IMR-90 (cell line): Measurements from ENCODE around the gene LPCAT2. TPM values are rescaled to one million over a fixed set of nuclear protein-coding genes. Genes with fewer than 3 reads are reported as not detected.

Experiments used
- ATAC-seq: fragments of 200-7000 bp; cut with Tn5 transposase; 2 replicates; pipeline ENCODE4 v1.9.1; 2020; ENCODE audit warnings: low read depth, mild to moderate bottlenecking, moderate library complexity
- BruUV-seq: library from RNA; stranded (reverse); fragments of 400-500 nt; replicated peaks from 2 replicates; lab custom pipeline; 2021; lab: Mats Ljungman, UMichigan
- CTCF ChIA-PET: fragments of 300-600 bp; formaldehyde crosslinking; extraction: SDS; loops from one replicate; lab custom pipeline; 2021; ENCODE audit warnings: antibody characterized with exemption; lab: Yijun Ruan, JAX
- POLR2A ChIA-PET: fragments of 300-600 bp; sonication (Branson Sonifier 250); formaldehyde crosslinking; loops from one replicate; lab custom pipeline; 2022; ENCODE audit warnings: antibody characterized with exemption; ENCODE audit not compliant: unreplicated experiment; lab: Charles Lee
- DNase-seq: peaks from one replicate; pipeline ENCODE4 v3.0.0; 2013
- H2AFZ ChIP-seq: replicated peaks from 2 replicates; pipeline ENCODE3; 2013; ENCODE audit warnings: low read length, mild to moderate bottlenecking; ENCODE audit not compliant: poor library complexity
- H2AK5ac ChIP-seq: 2 replicates; pipeline ENCODE4 v1.6.1; 2013; ENCODE audit warnings: low read depth, low read length, inconsistent platforms
- H2AK9ac ChIP-seq: replicated peaks from 2 replicates; pipeline ENCODE3; 2013; ENCODE audit warnings: mild to moderate bottlenecking, low read depth, low read length, moderate library complexity; ENCODE audit not compliant: poor library complexity
- H2BK120ac ChIP-seq: 2 replicates; pipeline ENCODE4 v1.6.1; 2013; ENCODE audit warnings: low read depth, low read length, inconsistent platforms
- H2BK15ac ChIP-seq: 3 replicates; pipeline ENCODE4 v1.6.1; 2013; ENCODE audit warnings: low read depth, low read length, inconsistent platforms
- H2BK20ac ChIP-seq: 2 replicates; pipeline ENCODE4 v1.6.1; 2013; ENCODE audit warnings: low read depth, mild to moderate bottlenecking, inconsistent platforms, low read length, moderate library complexity
- H2BK5ac ChIP-seq: 2 replicates; pipeline ENCODE4 v1.6.1; 2013; ENCODE audit warnings: mild to moderate bottlenecking, low read depth, low read length, inconsistent platforms; ENCODE audit not compliant: poor library complexity, severe bottlenecking
- H3K14ac ChIP-seq: replicated peaks from 2 replicates; pipeline ENCODE4 v1.6.1; 2013; ENCODE audit warnings: low read depth, low read length, inconsistent platforms
- H3K18ac ChIP-seq: 2 replicates; pipeline ENCODE4 v1.6.1; 2013; ENCODE audit warnings: low read depth, low read length, control low read depth
- H3K23ac ChIP-seq: 2 replicates; pipeline ENCODE4 v1.6.1; 2013; ENCODE audit warnings: low read depth, low read length, inconsistent platforms
- H3K27ac ChIP-seq: 2 replicates; pipeline ENCODE4 v1.5.1; 2013; ENCODE audit warnings: mild to moderate bottlenecking, control low read depth, low read length; ENCODE audit not compliant: insufficient read depth
- H3K27me3 ChIP-seq: 2 replicates; pipeline ENCODE4 v1.6.1; 2013; ENCODE audit warnings: low read length; ENCODE audit not compliant: control insufficient read depth, insufficient read depth
- H3K36me3 ChIP-seq: 2 replicates; pipeline ENCODE4 v1.6.1; 2013; ENCODE audit warnings: low read length, mixed read lengths; ENCODE audit not compliant: control insufficient read depth, insufficient read depth
- H3K4ac ChIP-seq: 2 replicates; pipeline ENCODE4 v1.6.1; 2013; ENCODE audit warnings: low read depth, low read length, inconsistent platforms
- H3K4me1 ChIP-seq: 2 replicates; pipeline ENCODE4 v1.6.1; 2013; ENCODE audit warnings: low read length, mixed read lengths; ENCODE audit not compliant: control insufficient read depth, insufficient read depth
- H3K4me2 ChIP-seq: 2 replicates; pipeline ENCODE4 v1.6.1; 2013; ENCODE audit warnings: low read depth, mild to moderate bottlenecking, control low read depth, low read length, moderate library complexity
- H3K4me3 ChIP-seq: 2 replicates; pipeline ENCODE4 v1.5.1; 2013; ENCODE audit warnings: low read depth, mild to moderate bottlenecking, control low read depth, low read length, moderate library complexity; ENCODE audit not compliant: insufficient read depth
- H3K56ac ChIP-seq: 2 replicates; pipeline ENCODE4 v1.6.1; 2013; ENCODE audit warnings: low read length, inconsistent platforms; ENCODE audit not compliant: insufficient read depth; ENCODE audit errors: extremely low read depth
- H3K79me1 ChIP-seq, 2 experiments: 2 replicates each; pipeline ENCODE4 v1.6.1; 2013; ENCODE audit warnings: low read length in 2 of 2, inconsistent platforms in 1 of 2, low read depth in 1 of 2
- H3K9ac ChIP-seq: 2 replicates; pipeline ENCODE4 v1.6.1; 2013; ENCODE audit warnings: low read depth, low read length, control low read depth
- H3K9me1 ChIP-seq: 2 replicates; pipeline ENCODE4 v1.6.1; 2013; ENCODE audit warnings: low read length, inconsistent platforms; ENCODE audit not compliant: insufficient read depth
- H3K9me3 ChIP-seq: 2 replicates; pipeline ENCODE4 v1.6.1; 2013; ENCODE audit warnings: low read length; ENCODE audit not compliant: control insufficient read depth, insufficient read depth
- H4K20me1 ChIP-seq: 2 replicates; pipeline ENCODE4 v1.6.1; 2013; ENCODE audit warnings: low read length, inconsistent platforms; ENCODE audit not compliant: insufficient read depth
- H4K5ac ChIP-seq: 2 replicates; pipeline ENCODE4 v1.6.1; 2013; ENCODE audit warnings: mild to moderate bottlenecking, low read depth, low read length, control low read depth
- H4K8ac ChIP-seq, 2 experiments: 2 replicates each; pipeline ENCODE4 v1.6.1; 2013; ENCODE audit warnings: low read depth in 2 of 2, low read length in 2 of 2, control low read depth in 1 of 2, inconsistent platforms in 1 of 2
- H4K91ac ChIP-seq: 2 replicates; pipeline ENCODE4 v1.6.1; 2013; ENCODE audit warnings: low read depth, low read length, inconsistent platforms; ENCODE audit not compliant: insufficient read depth
- CEBPB ChIP-seq: IDR thresholded peaks from 2 replicates; pipeline ENCODE4 v1.6.1; 2012; ENCODE audit warnings: low read depth, low read length, improper control_type of control experiment
- CHD1 ChIP-seq: IDR thresholded peaks from 2 replicates; pipeline ENCODE4 v1.6.1; 2012; ENCODE audit warnings: low read depth, low read length, improper control_type of control experiment
- CTCF ChIP-seq: conservative IDR thresholded peaks from 2 replicates; pipeline ENCODE4 v1.5.1; 2012; ENCODE audit warnings: mild to moderate bottlenecking, low read depth, low read length, improper control_type of control experiment
- FOS ChIP-seq: fragments of 150-350 bp; IDR thresholded peaks from 2 replicates; pipeline ENCODE4 v1.6.1; 2016; ENCODE audit warnings: low read depth, low read length
- MAFK ChIP-seq: IDR thresholded peaks from 2 replicates; pipeline ENCODE4 v1.6.1; 2012; ENCODE audit warnings: low read depth, low read length, improper control_type of control experiment
- MAZ ChIP-seq: IDR thresholded peaks from 2 replicates; pipeline ENCODE4 v1.6.1; 2012; ENCODE audit warnings: low read depth, mild to moderate bottlenecking, low read length, improper control_type of control experiment, moderate library complexity, borderline replicate concordance
- MXI1 ChIP-seq: IDR thresholded peaks from 2 replicates; pipeline ENCODE4 v1.6.1; 2012; ENCODE audit warnings: low read depth, mild to moderate bottlenecking, low read length, moderate library complexity, borderline replicate concordance
- NFE2L2 ChIP-seq: fragments of 150-350 bp; IDR thresholded peaks from 2 replicates; pipeline ENCODE4 v1.6.1; 2016; ENCODE audit warnings: low read depth, mild to moderate bottlenecking, low read length
- POLR2A ChIP-seq: IDR thresholded peaks from 2 replicates; pipeline ENCODE4 v1.6.1; 2012; ENCODE audit warnings: mild to moderate bottlenecking, low read depth, low read length
- RAD21 ChIP-seq: IDR thresholded peaks from 2 replicates; pipeline ENCODE4 v1.6.1; 2012; ENCODE audit warnings: low read length, improper control_type of control experiment
- RFX5 ChIP-seq: IDR thresholded peaks from 2 replicates; pipeline ENCODE4 v1.8.0; 2012; ENCODE audit warnings: low read depth, mild to moderate bottlenecking, low read length, moderate library complexity
- WGBS, 2 experiments: methylation state at CpG; one replicate each; pipeline versions ENCODE4 v1.1.5 to v1.1.7; 2013; ENCODE audit warnings: missing lambda C conversion rate in 2 of 2; ENCODE audit not compliant: insufficient read length in 1 of 2; ENCODE audit errors: extremely low coverage in 2 of 2; 5-methylcytosine and 5-hydroxymethylcytosine counted together
- dilution Hi-C: fragments of 300-500 bp; cut with HindIII; formaldehyde crosslinking; loops from one replicate; pipeline ENCODE4 v1.14.3; 2018; ENCODE audit warnings: low sequenced_read_pairs; ENCODE audit not compliant: unreplicated experiment
- in situ Hi-C: fragments of 300-500 bp; cut with MboI; formaldehyde crosslinking; loops from 3 replicates; pipeline ENCODE4 v1.14.3; 2019; ENCODE audit warnings: low sequenced_read_pairs, inconsistent platforms, mixed read lengths
- intact Hi-C: fragments of 100-400 bp; cut with micrococcal nuclease; formaldehyde crosslinking; loops from 2 replicates; pipeline ENCODE4 v1.10.0; 2022
- polyA plus RNA-seq, 3 experiments: library from polyadenylated mRNA; depleted of rRNA; stranded (reverse); fragments of >200 nt; gene quantifications; 2 replicates each; pipeline ENCODE4 v1.2.3, GENCODE V29; 2012; ENCODE audit warnings: low replicate concordance in 1 of 3
- total RNA-seq: library from RNA; depleted of rRNA; stranded (reverse); fragments of >200 nt; gene quantifications from 2 replicates; pipeline ENCODE4 v1.2.3, GENCODE V29; 2012

Gene LPCAT2
- total and polyA plus RNA-seq, 2 of the 4 experiments (the other 2 are of a cell fraction) = 8.6 to 8.7 TPM

DNA sequence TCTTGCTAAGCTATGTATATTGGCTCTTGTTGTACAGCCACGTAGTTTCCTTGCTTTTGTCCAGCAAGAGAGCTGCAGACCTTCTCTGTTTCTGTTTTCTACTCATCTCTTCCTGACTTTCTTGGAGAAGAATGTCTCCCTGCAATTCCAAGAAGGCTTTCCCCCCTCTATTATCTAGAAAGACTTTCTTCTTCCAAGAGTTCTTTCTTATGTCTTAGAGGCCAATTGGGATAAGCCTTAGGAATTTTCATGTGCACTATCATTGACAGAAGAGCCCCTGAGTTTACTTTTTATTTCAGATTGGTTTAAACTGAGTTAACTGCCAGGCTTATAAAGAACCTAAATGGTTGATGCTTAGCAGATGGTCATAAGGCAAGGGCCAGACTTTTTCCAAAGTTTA is 66.6 kb downstream of the LPCAT2 start:
- no peaks in the 10 kb centered on the region for H3K4me1 ChIP-seq
- dilution Hi-C loops (no loop called here), in situ Hi-C loops (no loop called here), intact Hi-C loops (no loop called here)
- no peak overlapping the region for H3K18ac ChIP-seq
- no peaks in the 10 kb centered on the region for H3K9me3 ChIP-seq
- DNase-seq (no peak), ATAC-seq (no peak)
- H2AK9ac ChIP-seq = no peak overlapping the region
- H3K9me1 ChIP-seq = no peaks in the 10 kb centered on the region
- TF ChIP-seq CTCF (no peak), POLR2A (no peak), CHD1 (no peak), FOS (no peak), MXI1 (no peak), RAD21 (no peak), RFX5 (no peak), MAFK (no peak), CEBPB (no peak), MAZ (no peak), NFE2L2 (no peak)
- H4K8ac ChIP-seq = no peak overlapping the region
- no peak overlapping the region for H3K23ac ChIP-seq
- peaks cover 4% of the 10 kb centered on the region for H3K36me3 ChIP-seq
- no peak overlapping the region for H4K91ac ChIP-seq
- no peak overlapping the region for H2AK5ac ChIP-seq
- ChIA-PET POLR2A (interaction anchor here (0.6 kb wide), 1 partner anchor 66 kb away, joined by 4 read pairs; no protein-coding TSS in a partner anchor), CTCF (interaction anchor here (0.6 kb wide), 1 partner anchor 28 kb away, joined by 3 read pairs; no protein-coding TSS in a partner anchor)
- no peaks in the 10 kb centered on the region for H4K20me1 ChIP-seq
- no peaks in the 10 kb centered on the region for H3K27me3 ChIP-seq
- H3K14ac ChIP-seq = no peak overlapping the region
- no peak overlapping the region for H3K4ac ChIP-seq
- no peak overlapping the region for H2BK20ac ChIP-seq
- no TSS peak for BruUV-seq
- no peak overlapping the region for H2BK15ac ChIP-seq
- H2BK5ac ChIP-seq = no peak overlapping the region
- H4K5ac ChIP-seq = no peak overlapping the region
- H3K9ac ChIP-seq = no peak overlapping the region
- no peak overlapping the region for H3K56ac ChIP-seq
- H2BK120ac ChIP-seq = no peak overlapping the region
- H2AFZ ChIP-seq = no peak overlapping the region
- H3K4me3 ChIP-seq = no peak overlapping the region
- no peak overlapping the region for H3K4me2 ChIP-seq
- no CpG with 5 or more reads among the region's 1 CpG for WGBS, 2 experiments
- H3K79me1 ChIP-seq = no peaks in the 10 kb centered on the region
- no peak overlapping the region for H3K27ac ChIP-seq
